ENCODE data around the gene TTI1. TPM values are rescaled to one million over a fixed set of nuclear protein-coding genes. Genes with fewer than 3 reads are reported as not detected.

Gene TTI1
- total and polyA plus RNA-seq, 9 of the 15 experiments (the other 6 are each of a cell fraction or from before 2014, with no cell fraction given): 9.8 to 55.1 (median 39.4) TPM

DNA sequence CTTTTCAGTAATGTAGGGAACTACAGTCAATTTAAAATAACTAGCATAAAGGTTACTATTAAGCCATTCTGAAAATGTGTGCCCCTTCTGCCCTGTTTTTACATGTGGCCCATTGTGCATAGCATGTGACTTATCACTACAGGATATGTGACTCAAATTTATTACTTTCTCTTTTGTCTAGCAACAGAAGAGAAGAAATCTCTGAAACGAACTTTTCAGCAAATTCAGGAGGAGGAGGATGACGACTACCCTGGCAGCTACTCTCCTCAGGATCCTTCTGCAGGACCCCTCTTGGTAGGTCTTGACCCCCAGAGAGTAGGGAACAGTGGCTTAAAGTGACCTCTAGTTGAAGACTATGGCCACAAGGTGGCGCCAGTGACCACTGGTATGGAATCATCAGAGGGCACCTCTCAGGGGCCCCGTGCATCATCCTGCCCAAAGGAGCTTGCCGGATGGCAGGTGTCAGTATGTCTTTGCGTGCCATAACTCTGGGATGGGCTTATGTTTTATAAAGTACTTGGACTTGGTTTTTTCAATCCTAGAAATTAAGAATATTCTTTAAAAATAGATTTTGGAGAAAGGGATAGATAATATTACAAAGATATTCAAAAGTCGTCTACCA lies 24.2 kb upstream of the TTI1 start (continued):
- TF ChIP-seq, protein P1, sequence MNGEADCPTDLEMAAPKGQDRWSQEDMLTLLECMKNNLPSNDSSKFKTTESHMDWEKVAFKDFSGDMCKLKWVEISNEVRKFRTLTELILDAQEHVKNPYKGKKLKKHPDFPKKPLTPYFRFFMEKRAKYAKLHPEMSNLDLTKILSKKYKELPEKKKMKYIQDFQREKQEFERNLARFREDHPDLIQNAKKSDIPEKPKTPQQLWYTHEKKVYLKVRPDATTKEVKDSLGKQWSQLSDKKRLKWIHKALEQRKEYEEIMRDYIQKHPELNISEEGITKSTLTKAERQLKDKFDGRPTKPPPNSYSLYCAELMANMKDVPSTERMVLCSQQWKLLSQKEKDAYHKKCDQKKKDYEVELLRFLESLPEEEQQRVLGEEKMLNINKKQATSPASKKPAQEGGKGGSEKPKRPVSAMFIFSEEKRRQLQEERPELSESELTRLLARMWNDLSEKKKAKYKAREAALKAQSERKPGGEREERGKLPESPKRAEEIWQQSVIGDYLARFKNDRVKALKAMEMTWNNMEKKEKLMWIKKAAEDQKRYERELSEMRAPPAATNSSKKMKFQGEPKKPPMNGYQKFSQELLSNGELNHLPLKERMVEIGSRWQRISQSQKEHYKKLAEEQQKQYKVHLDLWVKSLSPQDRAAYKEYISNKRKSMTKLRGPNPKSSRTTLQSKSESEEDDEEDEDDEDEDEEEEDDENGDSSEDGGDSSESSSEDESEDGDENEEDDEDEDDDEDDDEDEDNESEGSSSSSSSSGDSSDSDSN (IDR thresholded peaks at IDR 0.05; ENCODE audit: borderline replicate concordance in 1 of 2, low read depth in 2 of 2, low read length in 2 of 2): no peak
- TF ChIP-seq SP1 (CRISPR knock-in tag; IDR thresholded peaks at IDR 0.05) (no peak), NFRKB (IDR thresholded peaks at IDR 0.05; ENCODE audit: low read depth) (no peak), NCOR1 (IDR thresholded peaks at IDR 0.05) (no peak), SMAD1 (IDR thresholded peaks at IDR 0.05; ENCODE audit: low read depth, low read length, partially characterized antibody) (no peak), DDX20 (tag; IDR thresholded peaks at IDR 0.05; ENCODE audit: low read depth) (no peak), ZBTB7A (IDR thresholded peaks at IDR 0.05; ENCODE audit: borderline replicate concordance, control insufficient read depth, low read depth, low read length) (peak; percentile 34; the same call in 1 of the 2 replicates), PHF8 (IDR thresholded peaks at IDR 0.05; ENCODE audit: borderline replicate concordance, low read length) (no peak), FUS (optimal IDR thresholded peaks at IDR 0.05; ENCODE audit: low read depth, low read length) (no peak)
- TF ChIP-seq, protein P2, sequence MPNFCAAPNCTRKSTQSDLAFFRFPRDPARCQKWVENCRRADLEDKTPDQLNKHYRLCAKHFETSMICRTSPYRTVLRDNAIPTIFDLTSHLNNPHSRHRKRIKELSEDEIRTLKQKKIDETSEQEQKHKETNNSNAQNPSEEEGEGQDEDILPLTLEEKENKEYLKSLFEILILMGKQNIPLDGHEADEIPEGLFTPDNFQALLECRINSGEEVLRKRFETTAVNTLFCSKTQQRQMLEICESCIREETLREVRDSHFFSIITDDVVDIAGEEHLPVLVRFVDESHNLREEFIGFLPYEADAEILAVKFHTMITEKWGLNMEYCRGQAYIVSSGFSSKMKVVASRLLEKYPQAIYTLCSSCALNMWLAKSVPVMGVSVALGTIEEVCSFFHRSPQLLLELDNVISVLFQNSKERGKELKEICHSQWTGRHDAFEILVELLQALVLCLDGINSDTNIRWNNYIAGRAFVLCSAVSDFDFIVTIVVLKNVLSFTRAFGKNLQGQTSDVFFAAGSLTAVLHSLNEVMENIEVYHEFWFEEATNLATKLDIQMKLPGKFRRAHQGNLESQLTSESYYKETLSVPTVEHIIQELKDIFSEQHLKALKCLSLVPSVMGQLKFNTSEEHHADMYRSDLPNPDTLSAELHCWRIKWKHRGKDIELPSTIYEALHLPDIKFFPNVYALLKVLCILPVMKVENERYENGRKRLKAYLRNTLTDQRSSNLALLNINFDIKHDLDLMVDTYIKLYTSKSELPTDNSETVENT (CRISPR knock-in tag; IDR thresholded peaks at IDR 0.05): no peak
- TF ChIP-seq, protein P3, sequence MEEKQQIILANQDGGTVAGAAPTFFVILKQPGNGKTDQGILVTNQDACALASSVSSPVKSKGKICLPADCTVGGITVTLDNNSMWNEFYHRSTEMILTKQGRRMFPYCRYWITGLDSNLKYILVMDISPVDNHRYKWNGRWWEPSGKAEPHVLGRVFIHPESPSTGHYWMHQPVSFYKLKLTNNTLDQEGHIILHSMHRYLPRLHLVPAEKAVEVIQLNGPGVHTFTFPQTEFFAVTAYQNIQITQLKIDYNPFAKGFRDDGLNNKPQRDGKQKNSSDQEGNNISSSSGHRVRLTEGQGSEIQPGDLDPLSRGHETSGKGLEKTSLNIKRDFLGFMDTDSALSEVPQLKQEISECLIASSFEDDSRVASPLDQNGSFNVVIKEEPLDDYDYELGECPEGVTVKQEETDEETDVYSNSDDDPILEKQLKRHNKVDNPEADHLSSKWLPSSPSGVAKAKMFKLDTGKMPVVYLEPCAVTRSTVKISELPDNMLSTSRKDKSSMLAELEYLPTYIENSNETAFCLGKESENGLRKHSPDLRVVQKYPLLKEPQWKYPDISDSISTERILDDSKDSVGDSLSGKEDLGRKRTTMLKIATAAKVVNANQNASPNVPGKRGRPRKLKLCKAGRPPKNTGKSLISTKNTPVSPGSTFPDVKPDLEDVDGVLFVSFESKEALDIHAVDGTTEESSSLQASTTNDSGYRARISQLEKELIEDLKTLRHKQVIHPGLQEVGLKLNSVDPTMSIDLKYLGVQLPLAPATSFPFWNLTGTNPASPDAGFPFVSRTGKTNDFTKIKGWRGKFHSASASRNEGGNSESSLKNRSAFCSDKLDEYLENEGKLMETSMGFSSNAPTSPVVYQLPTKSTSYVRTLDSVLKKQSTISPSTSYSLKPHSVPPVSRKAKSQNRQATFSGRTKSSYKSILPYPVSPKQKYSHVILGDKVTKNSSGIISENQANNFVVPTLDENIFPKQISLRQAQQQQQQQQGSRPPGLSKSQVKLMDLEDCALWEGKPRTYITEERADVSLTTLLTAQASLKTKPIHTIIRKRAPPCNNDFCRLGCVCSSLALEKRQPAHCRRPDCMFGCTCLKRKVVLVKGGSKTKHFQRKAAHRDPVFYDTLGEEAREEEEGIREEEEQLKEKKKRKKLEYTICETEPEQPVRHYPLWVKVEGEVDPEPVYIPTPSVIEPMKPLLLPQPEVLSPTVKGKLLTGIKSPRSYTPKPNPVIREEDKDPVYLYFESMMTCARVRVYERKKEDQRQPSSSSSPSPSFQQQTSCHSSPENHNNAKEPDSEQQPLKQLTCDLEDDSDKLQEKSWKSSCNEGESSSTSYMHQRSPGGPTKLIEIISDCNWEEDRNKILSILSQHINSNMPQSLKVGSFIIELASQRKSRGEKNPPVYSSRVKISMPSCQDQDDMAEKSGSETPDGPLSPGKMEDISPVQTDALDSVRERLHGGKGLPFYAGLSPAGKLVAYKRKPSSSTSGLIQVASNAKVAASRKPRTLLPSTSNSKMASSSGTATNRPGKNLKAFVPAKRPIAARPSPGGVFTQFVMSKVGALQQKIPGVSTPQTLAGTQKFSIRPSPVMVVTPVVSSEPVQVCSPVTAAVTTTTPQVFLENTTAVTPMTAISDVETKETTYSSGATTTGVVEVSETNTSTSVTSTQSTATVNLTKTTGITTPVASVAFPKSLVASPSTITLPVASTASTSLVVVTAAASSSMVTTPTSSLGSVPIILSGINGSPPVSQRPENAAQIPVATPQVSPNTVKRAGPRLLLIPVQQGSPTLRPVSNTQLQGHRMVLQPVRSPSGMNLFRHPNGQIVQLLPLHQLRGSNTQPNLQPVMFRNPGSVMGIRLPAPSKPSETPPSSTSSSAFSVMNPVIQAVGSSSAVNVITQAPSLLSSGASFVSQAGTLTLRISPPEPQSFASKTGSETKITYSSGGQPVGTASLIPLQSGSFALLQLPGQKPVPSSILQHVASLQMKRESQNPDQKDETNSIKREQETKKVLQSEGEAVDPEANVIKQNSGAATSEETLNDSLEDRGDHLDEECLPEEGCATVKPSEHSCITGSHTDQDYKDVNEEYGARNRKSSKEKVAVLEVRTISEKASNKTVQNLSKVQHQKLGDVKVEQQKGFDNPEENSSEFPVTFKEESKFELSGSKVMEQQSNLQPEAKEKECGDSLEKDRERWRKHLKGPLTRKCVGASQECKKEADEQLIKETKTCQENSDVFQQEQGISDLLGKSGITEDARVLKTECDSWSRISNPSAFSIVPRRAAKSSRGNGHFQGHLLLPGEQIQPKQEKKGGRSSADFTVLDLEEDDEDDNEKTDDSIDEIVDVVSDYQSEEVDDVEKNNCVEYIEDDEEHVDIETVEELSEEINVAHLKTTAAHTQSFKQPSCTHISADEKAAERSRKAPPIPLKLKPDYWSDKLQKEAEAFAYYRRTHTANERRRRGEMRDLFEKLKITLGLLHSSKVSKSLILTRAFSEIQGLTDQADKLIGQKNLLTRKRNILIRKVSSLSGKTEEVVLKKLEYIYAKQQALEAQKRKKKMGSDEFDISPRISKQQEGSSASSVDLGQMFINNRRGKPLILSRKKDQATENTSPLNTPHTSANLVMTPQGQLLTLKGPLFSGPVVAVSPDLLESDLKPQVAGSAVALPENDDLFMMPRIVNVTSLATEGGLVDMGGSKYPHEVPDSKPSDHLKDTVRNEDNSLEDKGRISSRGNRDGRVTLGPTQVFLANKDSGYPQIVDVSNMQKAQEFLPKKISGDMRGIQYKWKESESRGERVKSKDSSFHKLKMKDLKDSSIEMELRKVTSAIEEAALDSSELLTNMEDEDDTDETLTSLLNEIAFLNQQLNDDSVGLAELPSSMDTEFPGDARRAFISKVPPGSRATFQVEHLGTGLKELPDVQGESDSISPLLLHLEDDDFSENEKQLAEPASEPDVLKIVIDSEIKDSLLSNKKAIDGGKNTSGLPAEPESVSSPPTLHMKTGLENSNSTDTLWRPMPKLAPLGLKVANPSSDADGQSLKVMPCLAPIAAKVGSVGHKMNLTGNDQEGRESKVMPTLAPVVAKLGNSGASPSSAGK (IDR thresholded peaks at IDR 0.05): no peak
